ENCODE data around the gene LAMA5.

DNA sequence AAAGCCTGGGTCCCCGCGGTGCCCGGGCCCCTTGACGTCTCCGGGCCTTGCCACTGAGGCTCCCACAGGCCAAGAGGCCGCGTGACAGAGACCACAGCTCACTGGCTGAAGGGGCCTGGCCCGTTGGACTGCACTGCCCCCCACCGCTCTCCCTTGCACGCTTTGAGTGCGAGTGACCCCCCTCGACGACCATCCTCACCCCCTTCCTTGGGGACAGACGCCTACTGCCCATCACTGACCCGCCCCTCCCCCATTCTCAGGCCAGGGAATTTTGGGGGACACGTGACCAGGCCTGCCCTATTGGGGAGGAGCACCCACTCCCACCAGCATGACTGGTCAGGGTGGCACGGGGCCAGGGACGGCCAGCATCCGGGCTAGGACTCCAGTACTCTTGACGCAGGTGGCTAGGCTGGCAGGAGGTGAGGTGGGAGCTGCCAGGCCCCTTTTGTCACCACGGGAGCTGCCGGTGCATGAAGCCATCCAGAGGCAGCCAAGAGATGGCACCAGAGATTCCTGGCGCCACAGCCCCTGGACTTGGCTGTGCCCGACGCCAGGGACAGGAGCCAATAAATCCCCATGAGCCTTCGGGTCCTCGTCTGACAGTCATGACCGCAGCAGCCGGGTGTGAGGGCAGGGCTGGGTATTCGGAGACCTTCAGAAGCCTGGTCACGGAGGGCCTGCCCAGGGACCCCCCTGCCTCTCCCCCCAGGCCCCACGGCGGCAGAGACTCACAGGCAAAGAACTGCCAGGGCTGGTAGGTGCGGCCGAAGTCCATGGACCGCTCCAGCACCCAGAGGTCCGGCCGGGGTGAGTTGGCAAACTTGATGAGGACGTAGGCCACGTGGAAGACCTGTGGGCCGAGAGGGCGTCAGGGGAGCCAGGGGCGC, 14.5 kb downstream of the LAMA5 start:
- TF ChIP-seq ZNF331 (CRISPR knock-in tag; IDR thresholded peaks at IDR 0.05; ENCODE audit: low read depth) = no peak
- TF ChIP-seq, protein P1, sequence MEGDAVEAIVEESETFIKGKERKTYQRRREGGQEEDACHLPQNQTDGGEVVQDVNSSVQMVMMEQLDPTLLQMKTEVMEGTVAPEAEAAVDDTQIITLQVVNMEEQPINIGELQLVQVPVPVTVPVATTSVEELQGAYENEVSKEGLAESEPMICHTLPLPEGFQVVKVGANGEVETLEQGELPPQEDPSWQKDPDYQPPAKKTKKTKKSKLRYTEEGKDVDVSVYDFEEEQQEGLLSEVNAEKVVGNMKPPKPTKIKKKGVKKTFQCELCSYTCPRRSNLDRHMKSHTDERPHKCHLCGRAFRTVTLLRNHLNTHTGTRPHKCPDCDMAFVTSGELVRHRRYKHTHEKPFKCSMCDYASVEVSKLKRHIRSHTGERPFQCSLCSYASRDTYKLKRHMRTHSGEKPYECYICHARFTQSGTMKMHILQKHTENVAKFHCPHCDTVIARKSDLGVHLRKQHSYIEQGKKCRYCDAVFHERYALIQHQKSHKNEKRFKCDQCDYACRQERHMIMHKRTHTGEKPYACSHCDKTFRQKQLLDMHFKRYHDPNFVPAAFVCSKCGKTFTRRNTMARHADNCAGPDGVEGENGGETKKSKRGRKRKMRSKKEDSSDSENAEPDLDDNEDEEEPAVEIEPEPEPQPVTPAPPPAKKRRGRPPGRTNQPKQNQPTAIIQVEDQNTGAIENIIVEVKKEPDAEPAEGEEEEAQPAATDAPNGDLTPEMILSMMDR (conservative IDR thresholded peaks at IDR 0.05; ENCODE audit: low read depth in 2 of 2) = no peak
- no peak for TF ChIP-seq EZH2 (IDR thresholded peaks at IDR 0.05; ENCODE audit: low read depth, unreplicated experiment)
- TF ChIP-seq, protein P2, sequence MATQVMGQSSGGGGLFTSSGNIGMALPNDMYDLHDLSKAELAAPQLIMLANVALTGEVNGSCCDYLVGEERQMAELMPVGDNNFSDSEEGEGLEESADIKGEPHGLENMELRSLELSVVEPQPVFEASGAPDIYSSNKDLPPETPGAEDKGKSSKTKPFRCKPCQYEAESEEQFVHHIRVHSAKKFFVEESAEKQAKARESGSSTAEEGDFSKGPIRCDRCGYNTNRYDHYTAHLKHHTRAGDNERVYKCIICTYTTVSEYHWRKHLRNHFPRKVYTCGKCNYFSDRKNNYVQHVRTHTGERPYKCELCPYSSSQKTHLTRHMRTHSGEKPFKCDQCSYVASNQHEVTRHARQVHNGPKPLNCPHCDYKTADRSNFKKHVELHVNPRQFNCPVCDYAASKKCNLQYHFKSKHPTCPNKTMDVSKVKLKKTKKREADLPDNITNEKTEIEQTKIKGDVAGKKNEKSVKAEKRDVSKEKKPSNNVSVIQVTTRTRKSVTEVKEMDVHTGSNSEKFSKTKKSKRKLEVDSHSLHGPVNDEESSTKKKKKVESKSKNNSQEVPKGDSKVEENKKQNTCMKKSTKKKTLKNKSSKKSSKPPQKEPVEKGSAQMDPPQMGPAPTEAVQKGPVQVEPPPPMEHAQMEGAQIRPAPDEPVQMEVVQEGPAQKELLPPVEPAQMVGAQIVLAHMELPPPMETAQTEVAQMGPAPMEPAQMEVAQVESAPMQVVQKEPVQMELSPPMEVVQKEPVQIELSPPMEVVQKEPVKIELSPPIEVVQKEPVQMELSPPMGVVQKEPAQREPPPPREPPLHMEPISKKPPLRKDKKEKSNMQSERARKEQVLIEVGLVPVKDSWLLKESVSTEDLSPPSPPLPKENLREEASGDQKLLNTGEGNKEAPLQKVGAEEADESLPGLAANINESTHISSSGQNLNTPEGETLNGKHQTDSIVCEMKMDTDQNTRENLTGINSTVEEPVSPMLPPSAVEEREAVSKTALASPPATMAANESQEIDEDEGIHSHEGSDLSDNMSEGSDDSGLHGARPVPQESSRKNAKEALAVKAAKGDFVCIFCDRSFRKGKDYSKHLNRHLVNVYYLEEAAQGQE (IDR thresholded peaks at IDR 0.05; ENCODE audit: unreplicated experiment) = no peak

All from GM23338 (cell line).